B cell (primary cell): ENCODE measurements around the gene SPHK2. TPM values are rescaled to one million over a fixed set of nuclear protein-coding genes. Genes with fewer than 3 reads are reported as not detected.

ENCODE experiments used
- ATAC-seq: fragments of 200-7000 bp; cut with Tn5 transposase; one replicate; pipeline ENCODE4 v1.10.0; 2021; ENCODE audit warnings: low read depth, mild to moderate bottlenecking, moderate number of reproducible peaks, moderate library complexity
- CTCF ChIA-PET: fragments of 350-600 bp; sonication (Branson Sonifier 250); formaldehyde crosslinking; loops from one replicate; lab custom pipeline; 2021; ENCODE audit warnings: antibody characterized with exemption, inconsistent platforms; lab: Charles Lee
- POLR2A ChIA-PET: fragments of 350-600 bp; sonication (Branson Sonifier 250); formaldehyde crosslinking; loops from one replicate; lab custom pipeline; 2021; ENCODE audit warnings: antibody characterized with exemption; lab: Charles Lee
- DNase-seq: peaks from one replicate; pipeline ENCODE4 v3.0.0; 2013
- H2AFZ ChIP-seq: 2 replicates; pipeline ENCODE4 v1.6.1; 2012; ENCODE audit warnings: mild to moderate bottlenecking, low read depth, low read length; ENCODE audit not compliant: insufficient read depth, poor library complexity, severe bottlenecking
- H3K27ac ChIP-seq, 2 donors: 1 replicate in 1 of 2; 2 replicates in 1 of 2; pipeline ENCODE4 v1.5.1; 2012 to 2013; ENCODE audit warnings: low read length in 2 of 2, mild to moderate bottlenecking in 2 of 2, moderate library complexity in 1 of 2
- H3K27me3 ChIP-seq, 4 experiments: fragments of 200-600 bp in 1 of 4; sonication (generic) in 1 of 4; replicated peaks in 1 of 4; 1 replicate in 2 of 4; 2 replicates in 2 of 4; pipeline versions ENCODE4 v1.6.1 to v1.7.0; 2013 to 2016; ENCODE audit warnings: low read length in 3 of 4, mild to moderate bottlenecking in 2 of 4, mixed read lengths in 1 of 4, moderate library complexity in 1 of 4; ENCODE audit not compliant: insufficient read depth in 4 of 4, control insufficient read depth in 3 of 4; ENCODE audit errors: control extremely low read depth in 1 of 4
- H3K36me3 ChIP-seq, 2 experiments: replicated peaks in 1 of 2; 1 replicate in 1 of 2; 2 replicates in 1 of 2; pipeline versions ENCODE4 v1.6.1 to v1.7.1; 2013; ENCODE audit warnings: low read length in 1 of 2; ENCODE audit not compliant: insufficient read depth in 2 of 2, control insufficient read depth in 1 of 2; ENCODE audit errors: control extremely low read depth in 1 of 2, extremely low read depth in 1 of 2
- H3K4me1 ChIP-seq, 2 donors: fragments of 200-600 bp in 1 of 2; sonication (generic) in 1 of 2; 1 replicate in 1 of 2; 2 replicates in 1 of 2; pipeline versions ENCODE4 v1.5.1 to v1.6.1; 2013 to 2017; ENCODE audit warnings: low read length in 2 of 2; ENCODE audit not compliant: control insufficient read depth in 2 of 2, insufficient read depth in 2 of 2
- H3K4me2 ChIP-seq: replicated peaks from 2 replicates; pipeline ENCODE3; 2012; ENCODE audit warnings: mild to moderate bottlenecking, low read depth, low read length; ENCODE audit not compliant: poor library complexity, severe bottlenecking
- H3K4me3 ChIP-seq, 5 experiments: fragments of 200-600 bp in 1 of 5; sonication (generic) in 1 of 5; 1 replicate in 3 of 5; 2 replicates in 2 of 5; pipeline versions ENCODE4 v1.5.1 to v1.7.0; 2011 to 2016; ENCODE audit warnings: low read length in 4 of 5, mild to moderate bottlenecking in 4 of 5, low read depth in 2 of 5, control low read depth in 1 of 5, moderate library complexity in 1 of 5; ENCODE audit not compliant: insufficient read depth in 1 of 5; ENCODE audit errors: control extremely low read depth in 1 of 5, extremely low read depth in 1 of 5
- H3K79me2 ChIP-seq: fragments of 200-600 bp; sonication (generic); one replicate; pipeline ENCODE4 v1.6.0; 2016; ENCODE audit warnings: low read length; ENCODE audit not compliant: control insufficient read depth, insufficient read depth
- H3K9ac ChIP-seq: fragments of 200-600 bp; sonication (generic); 2 replicates; pipeline ENCODE4 v1.6.1; 2017; ENCODE audit warnings: mild to moderate bottlenecking, low read length, moderate library complexity
- H3K9me3 ChIP-seq, 3 donors: one replicate each; pipeline versions ENCODE4 v1.6.1 to v1.7.1; 2013; ENCODE audit warnings: low read length in 2 of 3; ENCODE audit not compliant: control insufficient read depth in 2 of 3, insufficient read depth in 1 of 3; ENCODE audit errors: control extremely low read depth in 1 of 3
- H4K20me1 ChIP-seq: 2 replicates; pipeline ENCODE4 v1.6.0; 2012; ENCODE audit warnings: mild to moderate bottlenecking, low read length; ENCODE audit not compliant: insufficient read depth, control insufficient read depth, poor library complexity, severe bottlenecking
- H3K27ac Mint-ChIP-seq: one replicate; pipeline ENCODE4 v1.8.0; 2021; ENCODE audit warnings: mixed read lengths
- H3K27me3 Mint-ChIP-seq: one replicate; pipeline ENCODE4 v1.8.0; 2021; ENCODE audit warnings: mixed read lengths
- H3K4me1 Mint-ChIP-seq: one replicate; pipeline ENCODE4 v1.8.0; 2021; ENCODE audit warnings: mixed read lengths
- H3K4me3 Mint-ChIP-seq: one replicate; pipeline ENCODE4 v1.8.0; 2021; ENCODE audit warnings: mixed read lengths
- H3K9me3 Mint-ChIP-seq: one replicate; pipeline ENCODE4 v1.8.0; 2022; ENCODE audit warnings: mixed read lengths; ENCODE audit not compliant: insufficient read depth
- CTCF ChIP-seq: fragments of 200-600 bp; IDR thresholded peaks from one replicate; pipeline ENCODE4 v1.8.0; 2022; ENCODE audit warnings: antibody characterized with exemption, mild to moderate bottlenecking
- WGBS: methylation state at CpG from one replicate; pipeline ENCODE4 v1.1.5; 2013; ENCODE audit warnings: missing lambda C conversion rate; ENCODE audit not compliant: insufficient coverage; 5-methylcytosine and 5-hydroxymethylcytosine counted together
- intact Hi-C: fragments of 100-400 bp; cut with micrococcal nuclease; formaldehyde crosslinking; loops from one replicate; pipeline ENCODE4 v1.10.0; 2022
- polyA plus RNA-seq: library from polyadenylated mRNA; depleted of rRNA; stranded (reverse); fragments of >200 nt; gene quantifications from 2 replicates; pipeline ENCODE4 v1.2.3, GENCODE V29; 2012
- total RNA-seq, 2 donors: library from RNA; stranded (reverse); fragments of 120-200 nt in 1 of 2; gene quantifications; 1 replicate in 1 of 2; 2 replicates in 1 of 2; pipeline versions ENCODE4 v1.2.3 to v1.2.4, GENCODE V29; 2013 to 2022

SPHK2 gene
- total and polyA plus RNA-seq, 2 donors (not counting 1 experiment from before 2014, with no cell fraction given), result 17.0 to 47.3 TPM

- Mint-ChIP-seq H3K4me1 (peaks cover 54% of the 10 kb centered on the region), H3K27ac (peak overlapping the region; percentile 100), H3K27me3 (no peaks in the 10 kb centered on the region), H3K9me3 (peaks cover 4% of the 10 kb centered on the region), H3K4me3 (peak overlapping the region; percentile 96)
- H3K4me2 ChIP-seq, result peak overlapping the region; percentile 80
- peaks cover 0 to 5% (median 0%) of the 10 kb centered on the region in 3 donors for H3K9me3 ChIP-seq
- H3K27me3 ChIP-seq, result no peaks in the 10 kb centered on the region
- WGBS, result 8% methylated on average over 15 of the region's 29 CpGs
- H3K27ac ChIP-seq, result peak overlapping the region; percentile 89 to 94
- POLR2A ChIA-PET, result interaction anchor here (0.5 to 3.1 kb wide), 13 partner anchors 8 to 479 kb away, joined by 3 to 23 read pairs (median 5); partner anchors contain the start of genes CA11, NUCB1, RPL18 and SPHK2
- H3K36me3 ChIP-seq, result peaks cover 0 to 7% of the 10 kb centered on the region in 2 experiments
- peaks cover 39% of the 10 kb centered on the region in 2 donors for H3K4me1 ChIP-seq
- DNase-seq (peak; percentile 96), ATAC-seq (peak; percentile 25)
- H4K20me1 ChIP-seq, result peaks cover 34% of the 10 kb centered on the region
- peaks cover 55% of the 10 kb centered on the region for H3K79me2 ChIP-seq
- intact Hi-C loops, result loop anchor here (1.0 to 10.0 kb wide), 12 partner anchors 8 to 1366 kb away; partner anchors contain the start of genes C19orf73, CA11, CYTH2 and EMP3
- CTCF ChIA-PET, result interaction anchor here (0.8 to 2.7 kb wide), 6 partner anchors 8 to 355 kb away, joined by 3 to 12 read pairs (median 3); partner anchors contain the start of genes CA11, GYS1 and RUVBL2
- peak overlapping the region; percentile 54 to 79 (median 71) for H3K4me3 ChIP-seq
- TF ChIP-seq CTCF, result no peak
- H2AFZ ChIP-seq, result peak overlapping the region; percentile 76
- peak overlapping the region; percentile 71 for H3K9ac ChIP-seq
Measured at GRCh38 chr19:48637948-48638830, 18.9 kb downstream of the SPHK2 start.
